ENCODE data around the gene ICE2.
"Not testable (repeated sequence)": the region's sequence is repeated elsewhere in the genome, so short reads cannot be mapped to it uniquely, and the experiment has no call there.

The ICE2 gene

GRCh38 chr15:60411774-60412425 is 67.0 kb downstream of the ICE2 start:
- H3K9ac ChIP-seq: no peak overlapping the region
- H3K9me3 ChIP-seq (ENCODE audit: control insufficient read depth, low read length): no peaks in the 10 kb centered on the region
- no peak overlapping the region for H3K4me2 ChIP-seq (ENCODE audit: low read length)
- no peak overlapping the region for H2AFZ ChIP-seq
- H3K4me3 ChIP-seq (ENCODE audit: low read depth, low read length): no peak overlapping the region
- no peaks in the 10 kb centered on the region for H3K36me3 ChIP-seq (ENCODE audit: control insufficient read depth, insufficient read depth, low read length)
- no peak for TF ChIP-seq CTCF (IDR thresholded peaks at IDR 0.05)
- H3K27ac ChIP-seq: no peak overlapping the region
- no peaks in the 10 kb centered on the region for H3K79me2 ChIP-seq
- H3K27me3 ChIP-seq (ENCODE audit: control insufficient read depth, insufficient read depth, low read length): no peaks in the 10 kb centered on the region
- no peaks in the 10 kb centered on the region for H3K4me1 ChIP-seq

GRCh38 chr15:60410350-60410749 is 68.6 kb downstream of the ICE2 start:
- H3K36me3 ChIP-seq (ENCODE audit: control insufficient read depth, insufficient read depth, low read length); H3K27ac ChIP-seq: not testable (repeated sequence)

GRCh38 chr15:60408463-60408981 is 70.4 kb downstream of the ICE2 start:
- H3K27ac ChIP-seq: no peak overlapping the region
- no peaks in the 10 kb centered on the region for H3K79me2 ChIP-seq
- no peak overlapping the region for H3K9ac ChIP-seq
- H3K36me3 ChIP-seq (ENCODE audit: control insufficient read depth, insufficient read depth, low read length): no peaks in the 10 kb centered on the region
- H3K4me1 ChIP-seq: no peaks in the 10 kb centered on the region
- H3K27me3 ChIP-seq (ENCODE audit: control insufficient read depth, insufficient read depth, low read length): no peaks in the 10 kb centered on the region
- TF ChIP-seq CTCF (IDR thresholded peaks at IDR 0.05): no peak
- no peak overlapping the region for H3K4me3 ChIP-seq (ENCODE audit: low read depth, low read length)
- no peaks in the 10 kb centered on the region for H3K9me3 ChIP-seq (ENCODE audit: control insufficient read depth, low read length)
- H2AFZ ChIP-seq: no peak overlapping the region
- H3K4me2 ChIP-seq (ENCODE audit: low read length): no peak overlapping the region

More at GRCh38 chr15:60410350-60410749, 68.6 kb downstream of the ICE2 start:
- not testable (repeated sequence) for H3K4me2 ChIP-seq (ENCODE audit: low read length); H3K79me2 ChIP-seq; H3K9me3 ChIP-seq (ENCODE audit: control insufficient read depth, low read length); H3K9ac ChIP-seq; H3K27me3 ChIP-seq (ENCODE audit: control insufficient read depth, insufficient read depth, low read length); H3K4me3 ChIP-seq (ENCODE audit: low read depth, low read length); H3K4me1 ChIP-seq; H2AFZ ChIP-seq

GRCh38 chr15:60407415-60407805 is 71.5 kb downstream of the ICE2 start:
- Histone ChIP-seq H3K79me2 (no peaks in the 10 kb centered on the region), H3K4me3 (ENCODE audit: low read depth, low read length) (no peak overlapping the region), H3K4me2 (ENCODE audit: low read length) (no peak overlapping the region), H3K27ac (no peak overlapping the region), H2AFZ (no peak overlapping the region), H3K4me1 (no peaks in the 10 kb centered on the region), H3K9me3 (ENCODE audit: control insufficient read depth, low read length) (no peaks in the 10 kb centered on the region), H3K27me3 (ENCODE audit: control insufficient read depth, insufficient read depth, low read length) (no peaks in the 10 kb centered on the region), H3K9ac (no peak overlapping the region), H3K36me3 (ENCODE audit: control insufficient read depth, insufficient read depth, low read length) (no peaks in the 10 kb centered on the region)
- TF ChIP-seq CTCF (IDR thresholded peaks at IDR 0.05): no peak

GRCh38 chr15:60406513-60407414 is 72.2 kb downstream of the ICE2 start:
- H3K9ac ChIP-seq: no peak overlapping the region
- H3K79me2 ChIP-seq: no peaks in the 10 kb centered on the region
- H3K4me2 ChIP-seq (ENCODE audit: low read length): no peak overlapping the region
- no peaks in the 10 kb centered on the region for H3K36me3 ChIP-seq (ENCODE audit: control insufficient read depth, insufficient read depth, low read length)
- no peaks in the 10 kb centered on the region for H3K4me1 ChIP-seq
- no peak overlapping the region for H2AFZ ChIP-seq
- TF ChIP-seq CTCF (IDR thresholded peaks at IDR 0.05): no peak
- no peaks in the 10 kb centered on the region for H3K27me3 ChIP-seq (ENCODE audit: control insufficient read depth, insufficient read depth, low read length)
- peak overlapping the region; percentile 29 for H3K27ac ChIP-seq
- no peaks in the 10 kb centered on the region for H3K9me3 ChIP-seq (ENCODE audit: control insufficient read depth, low read length)
- H3K4me3 ChIP-seq (ENCODE audit: low read depth, low read length): no peak overlapping the region
